ENCODE data around the gene TLCD2.

Gene TLCD2

DNA sequence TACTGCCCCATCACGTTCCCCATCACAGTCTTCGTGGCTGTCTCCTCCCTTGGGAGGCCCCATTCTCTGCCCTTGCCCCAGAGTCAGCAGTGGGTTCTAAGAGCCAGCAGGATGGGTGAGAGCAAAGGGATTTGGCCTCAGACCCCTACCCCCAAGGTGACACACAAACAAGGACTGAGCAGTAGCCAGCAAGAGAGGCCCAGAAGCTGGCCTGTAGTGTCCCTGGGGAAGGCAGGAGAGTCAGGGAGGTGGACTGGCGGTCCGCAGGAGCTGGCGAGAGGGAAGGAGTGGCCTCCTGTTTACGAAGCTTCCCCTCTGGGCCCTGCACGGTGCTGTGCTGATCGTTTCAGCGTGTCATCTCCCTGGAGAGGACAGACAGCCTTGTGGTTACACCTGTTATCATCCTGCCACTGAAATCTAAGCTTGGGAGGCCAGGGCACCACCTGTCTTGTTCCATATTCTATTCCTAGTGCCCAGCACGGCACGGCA is 22.7 kb upstream of the TLCD2 start:
- H3K4me1 ChIP-seq (ENCODE audit: control insufficient read depth, low read depth, low read length), result peaks cover 3% of the 10 kb centered on the region
- no peaks in the 10 kb centered on the region for H3K27me3 ChIP-seq (ENCODE audit: control insufficient read depth, insufficient read depth, low read length)
- H3K36me3 ChIP-seq (ENCODE audit: control insufficient read depth, low read depth, low read length), result no peaks in the 10 kb centered on the region
- H3K4me3 ChIP-seq (ENCODE audit: low read length), result no peak overlapping the region
- H3K27ac ChIP-seq (ENCODE audit: low read length), result no peak overlapping the region
- H3K9ac ChIP-seq (ENCODE audit: low read length), result no peak overlapping the region
- H3K9me3 ChIP-seq (ENCODE audit: control insufficient read depth, low read depth, low read length), result no peaks in the 10 kb centered on the region

DNA sequence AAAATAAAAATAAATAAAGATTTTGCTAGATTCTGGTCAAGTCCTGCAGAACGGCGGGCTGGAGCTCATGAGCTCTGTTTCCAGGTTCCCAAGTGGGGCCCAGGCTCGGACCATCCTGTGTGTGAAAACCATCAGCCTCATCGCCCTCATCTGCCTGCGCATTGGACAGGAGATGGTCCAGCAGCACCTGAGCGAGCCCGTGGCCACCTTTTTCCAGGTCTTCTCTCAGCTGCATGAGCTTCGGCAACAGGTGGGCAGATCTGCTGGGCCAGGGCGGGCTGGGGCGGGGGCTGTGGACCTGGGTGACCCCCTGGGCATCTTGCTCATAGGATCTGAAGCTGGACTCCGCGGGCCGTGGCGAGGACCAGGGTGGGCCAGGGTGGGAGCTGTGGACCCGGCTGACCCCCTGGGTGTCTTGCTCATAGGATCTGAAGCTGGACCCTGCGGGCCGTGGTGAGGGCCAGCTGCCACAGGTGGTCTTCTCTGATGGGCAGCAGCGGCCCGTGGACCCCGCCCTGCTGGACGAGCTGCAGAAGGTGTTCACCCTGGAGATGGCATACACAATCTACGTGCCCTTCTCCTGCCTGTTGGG is 22.2 kb upstream of the TLCD2 start:
- H3K36me3 ChIP-seq (ENCODE audit: control insufficient read depth, low read depth, low read length), result no peaks in the 10 kb centered on the region
- H3K27me3 ChIP-seq (ENCODE audit: control insufficient read depth, insufficient read depth, low read length), result no peaks in the 10 kb centered on the region
- H3K4me1 ChIP-seq (ENCODE audit: control insufficient read depth, low read depth, low read length), result peaks cover 3% of the 10 kb centered on the region
- H3K27ac ChIP-seq (ENCODE audit: low read length), result no peak overlapping the region
- H3K4me3 ChIP-seq (ENCODE audit: low read length), result no peak overlapping the region
- no peaks in the 10 kb centered on the region for H3K9me3 ChIP-seq (ENCODE audit: control insufficient read depth, low read depth, low read length)
- H3K9ac ChIP-seq (ENCODE audit: low read length), result no peak overlapping the region

DNA sequence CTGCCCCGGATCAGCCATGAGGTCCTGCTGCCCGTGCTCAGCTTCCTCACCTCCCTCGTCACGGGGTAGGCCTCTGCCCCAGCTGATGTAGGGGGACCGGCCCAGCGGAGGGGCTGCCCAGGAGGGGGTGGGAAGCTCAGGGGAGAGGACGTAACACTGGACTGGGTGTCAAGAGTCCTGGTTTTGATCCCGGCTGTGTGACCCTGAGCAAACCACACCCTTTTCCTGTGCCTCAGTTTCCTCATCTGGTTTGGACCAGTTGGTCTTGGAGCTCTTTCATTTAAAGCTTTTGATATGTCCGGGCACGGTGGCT is 21.0 kb upstream of the TLCD2 start:
- Histone ChIP-seq H3K9ac (ENCODE audit: low read length) (no peak overlapping the region), H3K9me3 (ENCODE audit: control insufficient read depth, low read depth, low read length) (no peaks in the 10 kb centered on the region), H3K4me3 (ENCODE audit: low read length) (no peak overlapping the region), H3K36me3 (ENCODE audit: control insufficient read depth, low read depth, low read length) (no peaks in the 10 kb centered on the region), H3K27ac (ENCODE audit: low read length) (no peak overlapping the region), H3K4me1 (ENCODE audit: control insufficient read depth, low read depth, low read length) (peaks cover under 1% of the 10 kb centered on the region), H3K27me3 (ENCODE audit: control insufficient read depth, insufficient read depth, low read length) (no peaks in the 10 kb centered on the region)

DNA sequence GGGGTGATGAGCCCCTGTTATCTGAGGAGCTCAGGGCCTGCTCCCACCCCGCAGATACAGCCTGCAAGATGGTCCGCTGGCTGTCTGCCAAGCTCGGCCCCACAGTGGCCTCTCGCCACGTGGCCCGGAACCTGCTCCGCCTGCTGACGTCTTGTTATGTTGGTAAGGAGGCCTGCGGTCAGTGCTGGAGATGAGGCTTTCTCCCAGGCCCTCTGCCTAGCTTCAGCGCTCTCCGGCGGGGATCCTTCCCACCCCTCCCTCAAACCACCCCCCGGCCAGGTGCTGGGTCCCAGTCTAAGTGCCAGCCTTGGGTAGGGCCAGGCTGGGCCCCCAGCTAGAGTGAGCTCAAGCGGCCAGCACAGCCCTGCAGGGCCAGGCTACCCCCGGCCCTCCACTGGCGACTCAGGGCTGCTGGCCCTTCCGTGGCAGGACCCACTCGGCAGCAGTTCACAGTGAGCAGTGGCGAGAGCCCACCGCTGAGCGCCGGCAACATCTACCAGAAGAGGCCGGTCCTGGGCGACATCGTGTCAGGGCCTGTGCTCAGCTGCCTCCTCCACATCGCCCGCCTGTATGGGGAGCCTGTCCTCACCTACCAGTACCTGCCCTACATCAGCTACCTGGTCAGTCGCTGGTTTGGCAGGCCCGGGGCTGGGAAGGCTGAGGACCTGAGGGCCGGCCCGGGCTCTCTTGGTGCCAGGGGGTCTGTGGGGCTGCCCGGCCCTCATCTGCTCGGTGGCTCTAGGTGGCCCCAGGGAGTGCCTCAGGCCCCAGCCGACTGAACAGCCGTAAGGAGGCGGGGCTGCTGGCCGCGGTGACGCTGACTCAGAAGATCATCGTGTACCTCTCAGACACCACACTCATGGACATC is 20.4 kb upstream of the TLCD2 start:
- no peaks in the 10 kb centered on the region for H3K36me3 ChIP-seq (ENCODE audit: control insufficient read depth, low read depth, low read length)
- no peaks in the 10 kb centered on the region for H3K9me3 ChIP-seq (ENCODE audit: control insufficient read depth, low read depth, low read length)
- H3K27me3 ChIP-seq (ENCODE audit: control insufficient read depth, insufficient read depth, low read length), result no peaks in the 10 kb centered on the region
- H3K4me3 ChIP-seq (ENCODE audit: low read length), result no peak overlapping the region
- H3K27ac ChIP-seq (ENCODE audit: low read length), result no peak overlapping the region
- H3K4me1 ChIP-seq (ENCODE audit: control insufficient read depth, low read depth, low read length), result no peaks in the 10 kb centered on the region
- H3K9ac ChIP-seq (ENCODE audit: low read length), result no peak overlapping the region

DNA sequence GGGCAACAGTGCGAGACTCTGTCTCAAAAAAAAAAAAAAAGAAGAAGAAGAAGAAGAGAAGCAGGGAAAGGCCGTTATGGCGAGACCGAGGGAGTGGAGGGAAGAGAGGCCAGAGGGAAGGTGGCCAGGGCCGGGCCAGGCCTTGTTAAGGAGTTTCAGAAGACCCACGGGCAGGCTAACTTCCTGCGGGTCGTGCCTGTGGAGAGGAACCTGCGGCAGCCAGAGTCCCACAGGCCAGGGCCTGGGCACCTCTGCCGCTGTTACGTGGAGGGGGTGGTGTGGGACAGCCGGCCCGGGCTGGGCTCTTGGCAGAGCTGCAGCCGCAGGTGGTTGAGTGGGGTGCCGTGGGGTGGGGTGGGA is 19.8 kb upstream of the TLCD2 start:
- no peaks in the 10 kb centered on the region for H3K36me3 ChIP-seq (ENCODE audit: control insufficient read depth, low read depth, low read length)
- no peak overlapping the region for H3K9ac ChIP-seq (ENCODE audit: low read length)
- no peaks in the 10 kb centered on the region for H3K4me1 ChIP-seq (ENCODE audit: control insufficient read depth, low read depth, low read length)
- no peak overlapping the region for H3K4me3 ChIP-seq (ENCODE audit: low read length)
- H3K27ac ChIP-seq (ENCODE audit: low read length), result no peak overlapping the region
- H3K27me3 ChIP-seq (ENCODE audit: control insufficient read depth, insufficient read depth, low read length), result no peaks in the 10 kb centered on the region
- H3K9me3 ChIP-seq (ENCODE audit: control insufficient read depth, low read depth, low read length), result no peaks in the 10 kb centered on the region

GRCh38 chr17:1727876-1728630 is 17.9 kb upstream of the TLCD2 start:
- no peaks in the 10 kb centered on the region for H3K27me3 ChIP-seq (ENCODE audit: control insufficient read depth, insufficient read depth, low read length)
- H3K4me3 ChIP-seq (ENCODE audit: low read length), result no peak overlapping the region
- H3K4me1 ChIP-seq (ENCODE audit: control insufficient read depth, low read depth, low read length), result no peaks in the 10 kb centered on the region
- H3K27ac ChIP-seq (ENCODE audit: low read length), result no peak overlapping the region
- no peaks in the 10 kb centered on the region for H3K9me3 ChIP-seq (ENCODE audit: control insufficient read depth, low read depth, low read length)
- H3K9ac ChIP-seq (ENCODE audit: low read length), result no peak overlapping the region
- H3K36me3 ChIP-seq (ENCODE audit: control insufficient read depth, low read depth, low read length), result no peaks in the 10 kb centered on the region

DNA sequence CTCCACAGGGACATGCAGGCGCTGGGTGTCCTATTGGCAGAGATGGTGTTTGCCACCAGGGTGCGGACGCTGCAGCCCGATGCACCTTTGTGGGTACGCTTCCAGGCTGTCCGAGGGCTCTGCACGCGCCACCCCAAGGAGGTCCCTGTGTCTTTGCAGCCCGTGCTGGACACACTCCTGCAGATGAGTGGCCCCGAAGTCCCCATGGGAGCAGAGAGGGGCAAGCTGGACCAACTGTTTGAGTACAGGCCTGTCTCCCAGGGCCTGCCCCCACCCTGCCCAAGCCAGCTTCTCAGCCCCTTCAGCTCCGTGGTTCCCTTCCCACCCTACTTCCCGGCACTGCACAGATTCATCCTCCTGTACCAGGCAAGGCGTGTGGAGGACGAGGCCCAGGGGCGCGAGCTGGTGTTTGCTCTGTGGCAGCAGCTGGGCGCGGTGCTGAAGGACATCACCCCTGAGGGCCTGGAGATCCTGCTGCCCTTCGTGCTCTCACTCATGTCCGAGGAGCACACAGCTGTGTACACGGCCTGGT is 17.1 kb upstream of the TLCD2 start:
- Histone ChIP-seq H3K27me3 (ENCODE audit: control insufficient read depth, insufficient read depth, low read length) (no peaks in the 10 kb centered on the region), H3K9ac (ENCODE audit: low read length) (no peak overlapping the region), H3K4me3 (ENCODE audit: low read length) (no peak overlapping the region), H3K27ac (ENCODE audit: low read length) (no peak overlapping the region), H3K9me3 (ENCODE audit: control insufficient read depth, low read depth, low read length) (no peaks in the 10 kb centered on the region), H3K36me3 (ENCODE audit: control insufficient read depth, low read depth, low read length) (no peaks in the 10 kb centered on the region), H3K4me1 (ENCODE audit: control insufficient read depth, low read depth, low read length) (no peaks in the 10 kb centered on the region)

DNA sequence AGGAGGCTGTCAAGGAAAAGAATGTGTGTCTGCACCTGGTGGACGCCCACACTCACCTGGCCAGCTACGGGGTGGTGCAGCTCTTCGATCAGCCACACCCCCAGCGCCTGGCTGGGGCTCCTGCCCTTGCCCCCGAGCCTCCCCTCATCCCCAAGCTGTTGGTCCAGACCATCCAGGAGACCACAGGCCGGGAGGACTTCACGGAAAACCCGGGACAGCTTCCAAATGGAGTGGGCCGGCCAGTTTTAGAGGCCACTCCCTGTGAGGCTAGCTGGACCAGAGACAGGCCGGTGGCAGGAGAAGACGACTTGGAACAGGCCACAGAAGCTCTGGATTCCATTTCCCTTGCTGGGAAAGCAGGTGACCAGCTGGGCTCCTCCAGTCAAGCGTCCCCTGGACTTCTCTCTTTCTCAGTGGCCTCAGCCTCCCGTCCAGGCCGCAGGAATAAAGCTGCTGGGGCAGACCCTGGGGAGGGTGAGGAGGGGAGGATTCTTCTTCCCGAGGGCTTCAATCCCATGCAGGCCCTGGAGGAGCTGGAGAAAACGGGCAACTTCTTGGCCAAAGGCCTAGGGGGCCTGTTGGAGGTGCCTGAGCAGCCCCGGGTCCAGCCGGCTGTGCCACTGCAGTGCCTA is 16.6 kb upstream of the TLCD2 start:
- Histone ChIP-seq H3K9me3 (ENCODE audit: control insufficient read depth, low read depth, low read length) (no peaks in the 10 kb centered on the region), H3K36me3 (ENCODE audit: control insufficient read depth, low read depth, low read length) (no peaks in the 10 kb centered on the region), H3K9ac (ENCODE audit: low read length) (no peak overlapping the region), H3K4me3 (ENCODE audit: low read length) (no peak overlapping the region), H3K4me1 (ENCODE audit: control insufficient read depth, low read depth, low read length) (no peaks in the 10 kb centered on the region), H3K27me3 (ENCODE audit: control insufficient read depth, insufficient read depth, low read length) (no peaks in the 10 kb centered on the region), H3K27ac (ENCODE audit: low read length) (no peak overlapping the region)

DNA sequence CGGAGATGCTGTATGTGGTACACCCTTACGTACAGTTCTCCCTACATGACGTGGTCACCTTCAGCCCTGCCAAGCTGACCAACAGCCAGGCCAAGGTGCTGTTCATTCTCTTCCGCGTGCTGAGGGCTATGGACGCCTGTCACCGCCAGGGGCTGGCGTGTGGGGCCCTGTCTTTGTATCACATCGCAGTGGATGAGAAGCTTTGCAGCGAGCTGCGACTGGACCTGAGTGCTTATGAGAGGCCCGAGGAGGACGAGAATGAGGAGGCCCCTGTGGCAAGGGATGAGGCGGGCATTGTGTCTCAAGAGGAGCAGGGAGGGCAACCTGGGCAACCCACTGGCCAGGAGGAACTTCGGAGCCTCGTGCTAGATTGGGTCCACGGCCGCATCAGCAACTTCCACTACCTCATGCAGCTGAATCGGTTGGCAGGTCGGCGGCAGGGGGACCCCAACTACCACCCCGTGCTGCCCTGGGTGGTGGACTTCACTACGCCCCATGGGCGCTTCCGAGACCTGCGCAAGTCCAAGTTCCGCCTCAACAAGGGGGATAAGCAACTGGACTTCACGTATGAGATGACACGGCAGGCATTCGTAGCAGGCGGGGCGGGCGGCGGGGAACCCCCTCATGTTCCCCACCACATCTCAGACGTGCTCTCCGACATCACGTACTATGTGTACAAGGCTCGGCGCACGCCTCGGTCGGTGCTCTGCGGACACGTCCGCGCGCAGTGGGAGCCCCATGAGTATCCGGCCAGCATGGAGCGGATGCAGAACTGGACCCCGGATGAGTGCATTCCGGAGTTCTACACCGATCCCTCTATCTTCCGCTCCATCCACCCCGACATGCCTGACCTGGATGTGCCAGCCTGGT is 15.7 kb upstream of the TLCD2 start:
- Histone ChIP-seq H3K4me1 (ENCODE audit: control insufficient read depth, low read depth, low read length) (no peaks in the 10 kb centered on the region), H3K4me3 (ENCODE audit: low read length) (no peak overlapping the region), H3K27ac (ENCODE audit: low read length) (no peak overlapping the region), H3K9me3 (ENCODE audit: control insufficient read depth, low read depth, low read length) (no peaks in the 10 kb centered on the region), H3K9ac (ENCODE audit: low read length) (no peak overlapping the region), H3K36me3 (ENCODE audit: control insufficient read depth, low read depth, low read length) (no peaks in the 10 kb centered on the region), H3K27me3 (ENCODE audit: control insufficient read depth, insufficient read depth, low read length) (no peaks in the 10 kb centered on the region)

DNA sequence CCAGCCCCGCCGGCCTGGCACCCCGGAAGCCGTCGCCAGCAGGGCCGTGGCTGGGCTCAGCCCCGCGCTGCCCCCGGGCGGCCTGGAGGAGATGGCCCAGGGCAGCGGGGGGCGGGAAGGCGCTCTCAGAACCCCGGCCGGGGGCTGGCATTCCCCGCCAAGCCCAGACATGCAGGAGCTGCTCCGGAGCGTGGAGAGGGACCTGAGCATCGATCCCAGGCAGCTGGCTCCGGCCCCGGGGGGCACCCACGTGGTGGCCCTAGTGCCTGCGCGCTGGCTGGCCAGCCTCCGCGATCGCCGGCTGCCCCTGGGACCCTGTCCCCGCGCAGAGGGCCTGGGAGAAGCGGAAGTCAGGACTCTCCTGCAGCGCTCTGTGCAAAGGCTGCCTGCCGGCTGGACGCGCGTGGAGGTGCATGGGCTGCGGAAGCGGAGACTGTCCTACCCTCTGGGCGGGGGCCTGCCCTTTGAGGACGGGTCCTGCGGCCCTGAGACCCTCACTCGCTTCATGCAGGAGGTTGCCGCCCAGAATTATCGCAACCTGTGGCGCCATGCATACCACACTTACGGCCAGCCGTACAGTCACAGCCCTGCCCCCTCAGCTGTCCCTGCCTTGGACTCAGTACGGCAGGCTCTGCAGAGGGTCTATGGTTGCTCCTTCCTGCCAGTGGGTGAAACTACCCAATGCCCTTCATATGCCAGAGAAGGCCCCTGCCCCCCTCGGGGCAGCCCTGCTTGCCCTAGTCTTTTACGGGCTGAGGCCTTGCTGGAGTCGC is 14.9 kb upstream of the TLCD2 start:
- no peaks in the 10 kb centered on the region for H3K9me3 ChIP-seq (ENCODE audit: control insufficient read depth, low read depth, low read length)
- peak overlapping the region; percentile 56 for H3K4me3 ChIP-seq (ENCODE audit: low read length)
- peak overlapping the region; percentile 28 for H3K9ac ChIP-seq (ENCODE audit: low read length)
- no peaks in the 10 kb centered on the region for H3K36me3 ChIP-seq (ENCODE audit: control insufficient read depth, low read depth, low read length)
- no peak overlapping the region for H3K27ac ChIP-seq (ENCODE audit: low read length)
- no peaks in the 10 kb centered on the region for H3K4me1 ChIP-seq (ENCODE audit: control insufficient read depth, low read depth, low read length)
- no peaks in the 10 kb centered on the region for H3K27me3 ChIP-seq (ENCODE audit: control insufficient read depth, insufficient read depth, low read length)
